Measurements from ENCODE around the gene KLHL5. TPM values are rescaled to one million over a fixed set of nuclear protein-coding genes. Genes with fewer than 3 reads are reported as not detected.
"Not testable (repeated sequence)": the region's sequence is repeated elsewhere in the genome, so short reads cannot be mapped to it uniquely, and the experiment has no call there.

KLHL5 gene
- total RNA-seq, 2 experiments from 2014 or later, result 21.6 to 26.2 TPM

DNA sequence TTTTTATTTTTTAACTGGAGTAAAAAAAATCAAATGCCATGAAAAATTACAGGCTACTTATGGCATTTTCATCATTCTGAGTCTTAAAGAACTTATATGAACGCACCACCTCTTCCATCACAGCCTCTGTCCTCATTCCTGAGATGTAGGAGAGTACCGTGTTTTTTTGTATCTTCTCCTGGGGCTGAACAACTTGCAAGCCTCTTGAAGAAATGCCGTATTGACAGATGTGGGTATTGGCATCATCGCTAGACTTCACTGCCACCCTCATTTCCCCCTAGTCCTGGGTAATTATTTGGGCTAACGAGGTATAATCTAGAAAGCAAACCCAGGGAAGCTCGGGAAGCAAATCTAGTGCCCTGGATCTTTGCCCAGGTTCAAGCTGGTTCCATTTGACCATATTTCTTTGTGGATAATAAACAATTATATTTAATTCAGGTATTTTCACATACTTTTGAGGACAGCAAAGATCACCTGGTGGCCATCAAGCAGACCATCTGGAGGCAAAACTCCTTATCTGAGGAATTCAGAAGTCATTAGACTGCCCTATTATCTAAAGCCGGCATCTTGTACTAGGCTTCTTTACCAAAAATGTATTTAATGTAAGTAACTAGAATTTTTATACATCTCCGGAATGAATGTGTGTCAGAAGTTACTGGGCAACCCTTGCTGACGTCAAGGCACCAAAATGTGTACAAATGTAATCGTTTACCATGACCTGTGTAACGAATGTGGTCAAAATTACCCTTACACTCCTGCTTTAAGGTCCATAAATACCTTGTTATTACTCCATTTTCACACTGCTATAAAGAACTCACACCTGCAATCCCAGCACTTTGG lies 64.4 kb downstream of the KLHL5 start:
- H3K4me1 Mint-ChIP-seq, result no peaks in the 10 kb centered on the region
- CTCF ChIA-PET, result interaction anchor here (1.8 kb wide), 1 partner anchor 8 kb away, joined by 6 read pairs; no protein-coding TSS in a partner anchor
- no peak for DNase-seq
- no peaks in the 10 kb centered on the region for H3K9me3 Mint-ChIP-seq (ENCODE audit: low read depth)
- H3K27me3 Mint-ChIP-seq, result no peaks in the 10 kb centered on the region
- no peak for ATAC-seq
- no peak overlapping the region for H3K27ac Mint-ChIP-seq
- no peak overlapping the region for H3K4me3 Mint-ChIP-seq
- H3K36me3 Mint-ChIP-seq, result peaks cover 8% of the 10 kb centered on the region

GRCh38 chr4:39133623-39134022 lies 71.6 kb downstream of the KLHL5 start:
- Mint-ChIP-seq H3K4me3 (no peak overlapping the region), H3K9me3 (ENCODE audit: low read depth) (no peaks in the 10 kb centered on the region), H3K36me3 (peaks cover 2% of the 10 kb centered on the region), H3K4me1 (peaks cover 10% of the 10 kb centered on the region), H3K27me3 (no peaks in the 10 kb centered on the region), H3K27ac (no peak overlapping the region)
- CTCF ChIA-PET, result interaction anchor here (0.9 to 5.8 kb wide), 9 partner anchors 10 to 374 kb away, joined by 3 to 80 read pairs (median 5); no protein-coding TSS in a partner anchor
- no peak for DNase-seq
- ATAC-seq, result no peak

DNA sequence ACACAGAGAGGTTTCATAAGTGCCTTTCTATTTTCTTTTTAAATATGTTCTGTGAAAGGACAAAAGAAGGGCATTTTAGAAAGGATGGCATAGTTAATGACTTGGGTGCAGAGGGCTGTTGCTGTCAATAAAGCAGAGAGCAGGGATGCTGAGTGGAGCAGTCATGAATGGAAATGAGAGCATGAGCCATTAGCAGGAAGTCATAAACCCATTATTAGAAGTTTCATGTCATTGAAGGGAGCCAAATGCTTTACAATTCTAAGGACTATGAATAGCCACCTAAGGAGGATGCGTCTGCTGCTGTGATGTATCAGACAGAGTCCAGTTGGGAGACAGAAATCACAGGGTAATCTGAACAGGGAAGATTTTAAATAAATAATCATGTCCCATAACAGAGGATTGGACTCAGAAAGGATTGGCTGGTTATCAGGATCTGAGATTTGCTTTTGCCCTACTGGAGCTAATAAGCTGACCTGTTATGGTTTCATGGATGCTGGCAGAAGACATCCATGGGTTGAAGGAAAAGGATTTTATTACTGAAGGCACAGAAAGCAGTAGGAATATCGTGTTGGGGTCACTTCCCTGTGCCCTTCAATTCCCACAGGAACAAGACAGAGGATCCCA lies 72.8 kb downstream of the KLHL5 start:
- Mint-ChIP-seq H3K4me1 (peaks cover 10% of the 10 kb centered on the region), H3K36me3 (peaks cover 2% of the 10 kb centered on the region), H3K27ac (no peak overlapping the region), H3K4me3 (no peak overlapping the region), H3K27me3 (no peaks in the 10 kb centered on the region), H3K9me3 (ENCODE audit: low read depth) (no peaks in the 10 kb centered on the region)
- CTCF ChIA-PET, result interaction anchor here (0.6 to 5.8 kb wide), 44 partner anchors 9 to 375 kb away, joined by 3 to 80 read pairs (median 4); no protein-coding TSS in a partner anchor
- ATAC-seq (no peak), DNase-seq (no peak)

DNA sequence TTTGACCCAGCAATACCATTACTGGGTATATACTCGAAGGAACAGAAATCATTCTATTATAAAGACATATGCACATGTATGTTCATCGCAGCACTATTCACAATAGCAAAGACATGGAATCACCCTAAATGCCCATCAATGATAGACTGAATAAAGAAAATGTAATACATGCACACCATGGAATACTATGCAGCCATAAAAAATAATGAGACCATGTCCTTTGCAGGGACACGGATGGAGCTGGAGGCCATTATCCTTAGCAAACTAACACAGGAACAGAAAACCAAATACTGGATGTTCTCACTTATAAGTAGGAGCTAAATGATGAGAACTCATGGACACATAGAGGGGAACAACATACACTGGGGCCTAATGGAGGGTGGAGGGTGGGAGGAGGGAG lies 76.2 kb downstream of the KLHL5 start:
- not testable (repeated sequence) for ATAC-seq; H3K9me3 Mint-ChIP-seq (ENCODE audit: low read depth); DNase-seq; H3K4me3 Mint-ChIP-seq; H3K36me3 Mint-ChIP-seq; H3K27ac Mint-ChIP-seq; H3K27me3 Mint-ChIP-seq
- CTCF ChIA-PET, result interaction anchor here (1.0 to 1.1 kb wide), 2 partner anchors 235 to 282 kb away, joined by 3 read pairs; no protein-coding TSS in a partner anchor
- peaks cover 10% of the 10 kb centered on the region for H3K4me1 Mint-ChIP-seq

GRCh38 chr4:39146211-39146610 lies 84.2 kb downstream of the KLHL5 start:
- Mint-ChIP-seq H3K9me3 (ENCODE audit: low read depth) (no peaks in the 10 kb centered on the region), H3K36me3 (peaks cover 3% of the 10 kb centered on the region), H3K27ac (no peak overlapping the region), H3K27me3 (no peaks in the 10 kb centered on the region), H3K4me3 (no peak overlapping the region), H3K4me1 (peaks cover 3% of the 10 kb centered on the region)
- no peak for ATAC-seq
- DNase-seq, result no peak
- CTCF ChIA-PET, result interaction anchor here (1.1 kb wide), 1 partner anchor 11 kb away, joined by 5 read pairs; no protein-coding TSS in a partner anchor

DNA sequence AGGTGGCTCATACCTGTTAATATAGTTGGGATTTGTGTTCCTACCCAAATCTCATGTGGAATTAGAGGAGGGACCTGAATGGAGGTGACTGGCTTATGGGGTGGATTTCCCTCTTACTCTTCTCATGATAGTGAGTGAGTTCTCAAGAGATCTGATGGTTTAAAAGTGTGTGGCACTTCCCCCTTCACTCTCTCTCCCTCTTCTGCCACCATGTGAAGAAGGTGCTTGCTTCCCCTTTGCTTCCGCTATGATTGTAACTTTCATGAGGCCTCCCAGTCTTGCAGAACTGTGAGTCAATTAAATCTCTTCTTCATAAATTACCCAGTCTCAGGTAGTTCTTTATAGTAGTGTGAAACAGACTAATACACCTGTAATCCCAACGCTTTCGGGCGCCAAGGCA lies 92.0 kb downstream of the KLHL5 start:
- Mint-ChIP-seq H3K9me3 (ENCODE audit: low read depth) (no peaks in the 10 kb centered on the region), H3K27me3 (no peaks in the 10 kb centered on the region), H3K36me3 (peaks cover 3% of the 10 kb centered on the region), H3K4me1 (peaks cover 3% of the 10 kb centered on the region), H3K27ac (no peak overlapping the region), H3K4me3 (no peak overlapping the region)
- DNase-seq, result no peak
- no peak for ATAC-seq
- CTCF ChIA-PET, result no interaction called here

GRCh38 chr4:39157520-39157919 lies 95.5 kb downstream of the KLHL5 start:
- no peaks in the 10 kb centered on the region for H3K36me3 Mint-ChIP-seq
- no peak overlapping the region for H3K27ac Mint-ChIP-seq
- H3K27me3 Mint-ChIP-seq, result no peaks in the 10 kb centered on the region
- no peak overlapping the region for H3K4me3 Mint-ChIP-seq
- DNase-seq, result no peak
- H3K9me3 Mint-ChIP-seq (ENCODE audit: low read depth), result no peaks in the 10 kb centered on the region
- no peaks in the 10 kb centered on the region for H3K4me1 Mint-ChIP-seq
- no peak for ATAC-seq
- CTCF ChIA-PET, result no interaction called here

- H3K27ac Mint-ChIP-seq, result no peak overlapping the region
- CTCF ChIA-PET, result no interaction called here
- peaks cover 9% of the 10 kb centered on the region for H3K27me3 Mint-ChIP-seq
- peaks cover 5% of the 10 kb centered on the region for H3K4me1 Mint-ChIP-seq
- DNase-seq, result no peak
- H3K4me3 Mint-ChIP-seq, result no peak overlapping the region
- no peak for ATAC-seq
- no peaks in the 10 kb centered on the region for H3K36me3 Mint-ChIP-seq
- H3K9me3 Mint-ChIP-seq (ENCODE audit: low read depth), result peaks cover 2% of the 10 kb centered on the region
Observed at GRCh38 chr4:39166177-39166576, 104.1 kb downstream of the KLHL5 start.

GRCh38 chr4:39166669-39167068 lies 104.6 kb downstream of the KLHL5 start:
- peaks cover 2% of the 10 kb centered on the region for H3K9me3 Mint-ChIP-seq (ENCODE audit: low read depth)
- H3K27ac Mint-ChIP-seq, result no peak overlapping the region
- no peak for DNase-seq
- H3K4me3 Mint-ChIP-seq, result no peak overlapping the region
- H3K36me3 Mint-ChIP-seq, result no peaks in the 10 kb centered on the region
- peaks cover 5% of the 10 kb centered on the region for H3K4me1 Mint-ChIP-seq
- H3K27me3 Mint-ChIP-seq, result peaks cover 9% of the 10 kb centered on the region
- CTCF ChIA-PET, result interaction anchor here (0.6 kb wide), 1 partner anchor 223 kb away, joined by 3 read pairs; no protein-coding TSS in a partner anchor
- ATAC-seq, result no peak

DNA sequence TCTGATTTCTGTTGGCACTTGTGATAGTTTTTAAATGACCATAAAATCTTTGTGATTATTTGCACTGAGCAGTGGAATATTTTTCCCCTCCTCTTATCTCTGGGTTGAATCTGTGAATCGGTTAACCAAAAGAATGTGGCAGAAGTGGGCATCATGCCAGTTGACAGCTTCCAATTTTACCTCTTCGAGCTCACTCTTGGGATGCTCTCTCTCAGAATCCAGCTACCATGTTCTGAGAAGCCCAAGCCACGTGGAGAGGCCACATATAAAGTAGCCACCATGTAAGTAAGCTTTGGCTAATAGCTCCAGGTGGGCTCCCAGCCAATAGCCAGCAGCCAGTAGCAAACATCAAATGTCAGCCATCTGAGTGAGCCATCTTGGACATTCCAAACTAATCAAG lies 107.4 kb downstream of the KLHL5 start:
- Mint-ChIP-seq H3K27me3 (peaks cover 17% of the 10 kb centered on the region), H3K4me1 (peaks cover 5% of the 10 kb centered on the region), H3K27ac (no peak overlapping the region), H3K4me3 (no peak overlapping the region), H3K9me3 (ENCODE audit: low read depth) (peaks cover 2% of the 10 kb centered on the region), H3K36me3 (no peaks in the 10 kb centered on the region)
- ATAC-seq (no peak), DNase-seq (no peak)
- CTCF ChIA-PET, result interaction anchor here (1.1 kb wide), 1 partner anchor 35 kb away, joined by 5 read pairs; no protein-coding TSS in a partner anchor

DNA sequence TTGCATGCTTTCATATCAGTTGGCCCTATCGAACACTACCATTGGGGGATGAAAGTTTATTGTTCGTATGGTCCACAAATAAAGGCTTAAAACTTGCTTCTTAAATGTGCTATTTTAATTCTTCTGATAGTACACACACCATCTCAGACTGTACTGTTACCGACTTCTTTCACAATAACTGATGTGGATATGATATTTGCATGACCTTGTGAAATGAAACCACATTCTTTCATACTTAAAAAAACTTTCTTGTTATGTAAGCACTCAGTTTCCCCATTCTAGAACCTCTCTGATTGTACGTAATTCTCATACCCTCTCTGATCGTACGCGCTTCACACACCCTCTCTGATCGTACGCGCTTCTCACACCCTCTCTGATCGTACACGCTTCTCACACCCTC lies 108.3 kb downstream of the KLHL5 start:
- CTCF ChIA-PET, result no interaction called here
- Mint-ChIP-seq H3K9me3 (ENCODE audit: low read depth) (peaks cover 2% of the 10 kb centered on the region), H3K36me3 (no peaks in the 10 kb centered on the region), H3K4me3 (no peak overlapping the region), H3K27me3 (peaks cover 23% of the 10 kb centered on the region), H3K27ac (no peak overlapping the region), H3K4me1 (peaks cover 5% of the 10 kb centered on the region)
- ATAC-seq (no peak), DNase-seq (no peak)
